Daoy (cell line): ENCODE data around the gene PTPN13. TPM values are rescaled to one million over a fixed set of nuclear protein-coding genes. Genes with fewer than 3 reads are reported as not detected.
"Not testable (repeated sequence)": the region's sequence is repeated elsewhere in the genome, so short reads cannot be mapped to it uniquely, and the experiment has no call there.

Experiments
- DNase-seq: peaks from one replicate; pipeline ENCODE4 v3.0.0-alpha.2; 2015; ENCODE audit warnings: low read depth
- total RNA-seq: library from RNA; depleted of rRNA; stranded (reverse); fragments of >200 nt; shearing (Covaris generic); gene quantifications from 2 replicates; pipeline ENCODE4 v1.2.3, GENCODE V29; 2014

The PTPN13 gene
- total RNA-seq, 1 experiment from 2014 or later: 3.0 TPM

GRCh38 chr4:86644892-86645291 lies 50.8 kb downstream of the PTPN13 start:
- DNase-seq: no peak

- DNase-seq: no peak
Measured at GRCh38 chr4:86652332-86652932, 58.3 kb downstream of the PTPN13 start.

GRCh38 chr4:86653237-86653865 lies 59.2 kb downstream of the PTPN13 start:
- DNase-seq: peak; percentile 4

- DNase-seq: not testable (repeated sequence)
Measured at GRCh38 chr4:86656781-86657180, 62.7 kb downstream of the PTPN13 start.

GRCh38 chr4:86657382-86657781 lies 63.3 kb downstream of the PTPN13 start:
- DNase-seq: no peak

GRCh38 chr4:86657910-86658309 lies 63.8 kb downstream of the PTPN13 start:
- no peak for DNase-seq

GRCh38 chr4:86660401-86660800 lies 66.3 kb downstream of the PTPN13 start:
- DNase-seq: no peak

- DNase-seq: no peak
Measured at GRCh38 chr4:86661006-86661405, 66.9 kb downstream of the PTPN13 start.

GRCh38 chr4:86661418-86661817 lies 67.3 kb downstream of the PTPN13 start:
- DNase-seq: no peak

GRCh38 chr4:86664959-86665358 lies 70.8 kb downstream of the PTPN13 start:
- no peak for DNase-seq

GRCh38 chr4:86670298-86670697 lies 76.2 kb downstream of the PTPN13 start:
- no peak for DNase-seq

- DNase-seq: no peak
Measured at GRCh38 chr4:86670756-86671155, 76.6 kb downstream of the PTPN13 start.

GRCh38 chr4:86675548-86675947 lies 81.4 kb downstream of the PTPN13 start:
- DNase-seq: no peak

- no peak for DNase-seq
Measured at GRCh38 chr4:86678796-86679195, 84.7 kb downstream of the PTPN13 start.

GRCh38 chr4:86679441-86679840 lies 85.3 kb downstream of the PTPN13 start:
- DNase-seq: no peak

- no peak for DNase-seq
Measured at GRCh38 chr4:86683167-86683566, 89.1 kb downstream of the PTPN13 start.

GRCh38 chr4:86683983-86684382 lies 89.9 kb downstream of the PTPN13 start:
- DNase-seq: no peak

GRCh38 chr4:86685401-86685800 lies 91.3 kb downstream of the PTPN13 start:
- no peak for DNase-seq

GRCh38 chr4:86686741-86687140 lies 92.6 kb downstream of the PTPN13 start:
- DNase-seq: no peak

- no peak for DNase-seq
Measured at GRCh38 chr4:86688026-86688425, 93.9 kb downstream of the PTPN13 start.

- no peak for DNase-seq
Measured at GRCh38 chr4:86704601-86705000, 110.5 kb downstream of the PTPN13 start.

- no peak for DNase-seq
Measured at GRCh38 chr4:86706923-86707597, 112.9 kb downstream of the PTPN13 start.

- no peak for DNase-seq
Measured at GRCh38 chr4:86717651-86718050, 123.5 kb downstream of the PTPN13 start.
